Loucy (cell line): ENCODE data around the gene BANF2.
A peak's percentile ranks its signal among the peaks of the same experiment; 100 is the strongest.

Experiments
- H2AFZ ChIP-seq: fragments of 200-600 bp; sonication (generic); 2 replicates; pipeline ENCODE4 v1.6.0; 2016; ENCODE audit warnings: antibody characterized with exemption, mild to moderate bottlenecking, low read length, moderate library complexity
- H3F3A ChIP-seq: fragments of 200-600 bp; 2 replicates; pipeline ENCODE4 v1.6.0; 2016; ENCODE audit warnings: antibody characterized with exemption, low read depth, mild to moderate bottlenecking
- H3K27me3 ChIP-seq: fragments of 200-600 bp; sonication (generic); 2 replicates; pipeline ENCODE4 v1.6.1; 2014; ENCODE audit warnings: low read length, mild to moderate bottlenecking; ENCODE audit not compliant: insufficient read depth, poor library complexity, severe bottlenecking
- H3K36me3 ChIP-seq: fragments of 200-600 bp; sonication (generic); 2 replicates; pipeline ENCODE4 v1.6.1; 2016; ENCODE audit warnings: low read length; ENCODE audit not compliant: insufficient read depth
- H3K4me1 ChIP-seq: fragments of 200-600 bp; sonication (generic); 2 replicates; pipeline ENCODE4 v1.5.1; 2014; ENCODE audit warnings: low read length, mild to moderate bottlenecking; ENCODE audit not compliant: insufficient read depth, poor library complexity, severe bottlenecking
- H3K4me2 ChIP-seq: fragments of 200-600 bp; sonication (generic); 2 replicates; pipeline ENCODE4 v1.6.0; 2014; ENCODE audit warnings: antibody characterized with exemption, low read length, low read depth, mild to moderate bottlenecking; ENCODE audit not compliant: poor library complexity, severe bottlenecking
- H3K4me3 ChIP-seq: fragments of 200-600 bp; sonication (generic); 2 replicates; pipeline ENCODE4 v1.5.1; 2014; ENCODE audit warnings: low read length, mild to moderate bottlenecking, mixed read lengths; ENCODE audit not compliant: poor library complexity, severe bottlenecking
- H3K79me2 ChIP-seq: fragments of 200-600 bp; sonication (generic); 2 replicates; pipeline ENCODE4 v1.6.1; 2014; ENCODE audit warnings: low read length; ENCODE audit not compliant: insufficient read depth
- H3K9ac ChIP-seq: fragments of 200-600 bp; sonication (generic); 2 replicates; pipeline ENCODE4 v1.6.0; 2014; ENCODE audit warnings: mild to moderate bottlenecking, low read depth, low read length, moderate library complexity; ENCODE audit not compliant: poor library complexity, severe bottlenecking
- H3K9me2 ChIP-seq: fragments of 200-600 bp; sonication (generic); replicated peaks from 2 replicates; pipeline ENCODE4 v1.6.1; 2016; ENCODE audit warnings: low read depth, low read length, mixed read lengths
- H3K9me3 ChIP-seq: fragments of 200-600 bp; sonication (generic); 2 replicates; pipeline ENCODE4 v1.6.1; 2014; ENCODE audit warnings: mild to moderate bottlenecking, antibody characterized with exemption, low read length, low read depth; ENCODE audit not compliant: insufficient read depth
- H4K20me1 ChIP-seq: fragments of 200-600 bp; sonication (generic); 2 replicates; pipeline ENCODE4 v1.6.0; 2014; ENCODE audit warnings: antibody characterized with exemption, low read length, mild to moderate bottlenecking; ENCODE audit not compliant: insufficient read depth, poor library complexity, severe bottlenecking
- CTCF ChIP-seq: fragments of 200-600 bp; sonication (generic); conservative IDR thresholded peaks from 2 replicates; pipeline ENCODE4 v1.5.1; 2014; ENCODE audit warnings: mild to moderate bottlenecking, antibody characterized with exemption, low read length
- EZH2phosphoT487 ChIP-seq: fragments of 200-600 bp; IDR thresholded peaks from 2 replicates; pipeline ENCODE4 v1.6.1; 2018; ENCODE audit warnings: antibody characterized with exemption, mild to moderate bottlenecking, moderate library complexity, borderline replicate concordance

Gene BANF2

GRCh38 chr20:17654649-17655285 lies 45.0 kb upstream of the BANF2 start:
- no peaks in the 10 kb centered on the region for H3F3A ChIP-seq
- peaks cover 7% of the 10 kb centered on the region for H3K4me1 ChIP-seq
- peaks cover 11% of the 10 kb centered on the region; the same call in 1 of the 2 replicates for H3K79me2 ChIP-seq
- no peaks in the 10 kb centered on the region for H3K27me3 ChIP-seq
- H3K4me3 ChIP-seq, result no peak overlapping the region
- TF ChIP-seq EZH2phosphoT487 (no peak), CTCF (peak; percentile 83)
- peaks cover 30% of the 10 kb centered on the region; the same call in 1 of the 2 replicates for H3K36me3 ChIP-seq
- H2AFZ ChIP-seq, result no peak overlapping the region
- no peaks in the 10 kb centered on the region for H4K20me1 ChIP-seq
- H3K4me2 ChIP-seq, result no peak overlapping the region
- no peaks in the 10 kb centered on the region for H3K9me3 ChIP-seq
- H3K9ac ChIP-seq, result no peak overlapping the region
- no peaks in the 10 kb centered on the region for H3K9me2 ChIP-seq

GRCh38 chr20:17655286-17655651 lies 44.5 kb upstream of the BANF2 start:
- no peak overlapping the region for H3K4me2 ChIP-seq
- H2AFZ ChIP-seq, result no peak overlapping the region
- H3K9ac ChIP-seq, result no peak overlapping the region
- no peaks in the 10 kb centered on the region for H3F3A ChIP-seq
- TF ChIP-seq CTCF (no peak), EZH2phosphoT487 (no peak)
- H3K9me3 ChIP-seq, result no peaks in the 10 kb centered on the region
- H3K36me3 ChIP-seq, result peaks cover 35% of the 10 kb centered on the region; the same call in 1 of the 2 replicates
- H3K4me1 ChIP-seq, result peaks cover 5% of the 10 kb centered on the region
- peaks cover 10% of the 10 kb centered on the region for H3K79me2 ChIP-seq
- no peaks in the 10 kb centered on the region for H3K27me3 ChIP-seq
- H3K4me3 ChIP-seq, result no peak overlapping the region
- H4K20me1 ChIP-seq, result no peaks in the 10 kb centered on the region
- H3K9me2 ChIP-seq, result no peaks in the 10 kb centered on the region

GRCh38 chr20:17655865-17656479 lies 43.8 kb upstream of the BANF2 start:
- H2AFZ ChIP-seq, result no peak overlapping the region
- no peaks in the 10 kb centered on the region for H3K27me3 ChIP-seq
- H3K9me2 ChIP-seq, result no peaks in the 10 kb centered on the region
- H3F3A ChIP-seq, result no peaks in the 10 kb centered on the region
- no peak overlapping the region for H3K4me2 ChIP-seq
- peaks cover 13% of the 10 kb centered on the region for H3K79me2 ChIP-seq
- H4K20me1 ChIP-seq, result no peaks in the 10 kb centered on the region
- no peak overlapping the region for H3K9ac ChIP-seq
- no peaks in the 10 kb centered on the region for H3K9me3 ChIP-seq
- H3K4me3 ChIP-seq, result no peak overlapping the region
- no peak for TF ChIP-seq CTCF
- peaks cover 35% of the 10 kb centered on the region; the same call in 1 of the 2 replicates for H3K36me3 ChIP-seq
- peaks cover under 1% of the 10 kb centered on the region for H3K4me1 ChIP-seq
